GM12873 (cell line): ENCODE measurements around the gene EPHB2.

ENCODE experiments used
- TF ChIP-seq, protein P1 (sequence below): IDR thresholded peaks from 2 replicates; pipeline ENCODE4 v1.5.1; 2012; ENCODE audit warnings: low read depth, mild to moderate bottlenecking, moderate library complexity, low read length, control low read depth; ENCODE audit not compliant: insufficient read depth; ENCODE audit errors: missing control alignments

EPHB2 gene

DNA sequence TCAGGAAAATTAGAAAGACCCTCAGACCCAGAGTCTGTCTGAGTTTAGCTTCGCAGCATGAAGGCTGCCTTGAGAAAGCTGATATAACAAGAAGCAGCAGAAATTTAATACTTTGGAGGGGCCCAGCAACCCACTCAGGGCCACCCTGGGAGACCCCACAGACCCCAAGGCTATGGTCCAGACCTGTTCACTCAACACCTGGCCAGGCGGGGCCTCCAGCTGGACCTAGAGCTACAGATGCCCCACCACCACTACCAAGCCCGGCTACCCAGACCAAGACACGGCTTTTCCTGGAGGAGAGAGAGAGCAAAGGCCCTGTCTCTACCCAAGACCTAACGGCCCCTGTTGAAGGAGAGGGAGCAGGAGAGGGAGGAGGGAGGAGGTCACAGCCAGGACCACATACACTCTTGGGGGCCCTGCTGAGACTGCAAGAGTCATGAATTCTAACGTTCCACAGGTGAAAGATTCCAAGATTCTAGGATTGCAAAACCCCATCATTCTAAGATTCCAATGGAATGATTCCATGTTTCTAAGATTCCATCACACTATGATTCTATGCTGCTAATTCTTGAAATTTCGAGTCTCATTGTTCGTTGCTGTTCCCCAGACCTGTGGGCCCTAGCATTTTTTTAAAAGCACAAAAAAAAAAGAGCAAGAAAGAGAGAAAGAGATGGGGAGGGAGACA is 208.8 kb downstream of the EPHB2 start:
- TF ChIP-seq, protein P1, sequence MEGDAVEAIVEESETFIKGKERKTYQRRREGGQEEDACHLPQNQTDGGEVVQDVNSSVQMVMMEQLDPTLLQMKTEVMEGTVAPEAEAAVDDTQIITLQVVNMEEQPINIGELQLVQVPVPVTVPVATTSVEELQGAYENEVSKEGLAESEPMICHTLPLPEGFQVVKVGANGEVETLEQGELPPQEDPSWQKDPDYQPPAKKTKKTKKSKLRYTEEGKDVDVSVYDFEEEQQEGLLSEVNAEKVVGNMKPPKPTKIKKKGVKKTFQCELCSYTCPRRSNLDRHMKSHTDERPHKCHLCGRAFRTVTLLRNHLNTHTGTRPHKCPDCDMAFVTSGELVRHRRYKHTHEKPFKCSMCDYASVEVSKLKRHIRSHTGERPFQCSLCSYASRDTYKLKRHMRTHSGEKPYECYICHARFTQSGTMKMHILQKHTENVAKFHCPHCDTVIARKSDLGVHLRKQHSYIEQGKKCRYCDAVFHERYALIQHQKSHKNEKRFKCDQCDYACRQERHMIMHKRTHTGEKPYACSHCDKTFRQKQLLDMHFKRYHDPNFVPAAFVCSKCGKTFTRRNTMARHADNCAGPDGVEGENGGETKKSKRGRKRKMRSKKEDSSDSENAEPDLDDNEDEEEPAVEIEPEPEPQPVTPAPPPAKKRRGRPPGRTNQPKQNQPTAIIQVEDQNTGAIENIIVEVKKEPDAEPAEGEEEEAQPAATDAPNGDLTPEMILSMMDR: no peak

GRCh38 chr1:22920026-22920733 is 209.5 kb downstream of the EPHB2 start:
- TF ChIP-seq, protein P1: no peak

DNA sequence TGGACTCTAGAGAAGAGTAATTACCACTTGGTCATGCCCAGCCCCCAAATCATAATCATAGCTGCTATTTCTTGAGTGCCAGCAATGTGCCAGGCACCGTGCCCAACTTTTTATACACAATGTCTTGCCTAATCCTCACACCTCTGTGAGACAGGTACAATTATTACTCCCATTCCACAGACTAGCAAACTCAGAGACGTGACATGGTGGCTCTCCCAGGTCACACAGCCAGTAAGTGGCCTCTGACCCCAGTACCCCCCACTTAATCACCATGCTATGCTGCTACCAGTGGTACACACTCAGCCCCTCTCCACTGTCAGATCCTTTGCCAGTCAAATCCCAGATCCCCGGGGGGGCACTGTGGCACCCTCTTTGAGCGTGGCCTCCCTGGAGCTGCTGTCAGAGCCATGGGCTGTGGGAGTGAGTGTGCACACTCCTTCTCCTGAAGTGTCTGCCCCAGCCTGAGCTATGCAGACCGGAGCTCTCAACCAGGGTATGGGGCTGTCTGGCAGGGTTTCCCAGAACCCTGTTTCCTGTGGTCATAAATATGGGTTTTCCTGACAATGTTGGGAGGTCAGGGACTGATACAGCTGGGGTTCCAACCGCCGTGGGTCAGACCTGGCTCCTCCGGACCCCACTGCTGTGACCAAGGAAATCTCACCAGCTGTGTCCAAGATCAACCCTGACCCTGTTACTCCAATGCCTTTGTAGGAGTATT is 210.3 kb downstream of the EPHB2 start:
- TF ChIP-seq, protein P1: no peak

- TF ChIP-seq, protein P1: no peak
Measured at GRCh38 chr1:22921452-22922126, 210.9 kb downstream of the EPHB2 start.

DNA sequence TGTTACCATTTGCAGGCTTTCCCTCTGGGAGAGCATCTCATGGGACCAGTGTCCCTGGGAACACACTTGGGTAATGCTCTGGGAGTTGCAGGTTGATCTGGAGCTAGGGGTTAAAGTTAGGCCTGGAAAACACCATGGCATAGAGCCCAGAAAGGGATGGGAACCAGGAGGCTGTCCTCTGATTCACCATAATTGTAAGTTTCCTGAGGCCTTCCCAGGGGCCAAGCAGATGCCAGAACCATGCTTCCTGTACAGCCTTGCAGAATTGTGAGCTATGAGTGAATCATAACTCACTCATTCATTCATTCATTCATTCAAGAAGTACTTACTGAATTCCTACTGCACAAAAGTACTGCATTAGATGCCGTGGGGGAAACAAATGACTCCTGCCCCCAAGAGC is 212.0 kb downstream of the EPHB2 start:
- TF ChIP-seq, protein P1: no peak

DNA sequence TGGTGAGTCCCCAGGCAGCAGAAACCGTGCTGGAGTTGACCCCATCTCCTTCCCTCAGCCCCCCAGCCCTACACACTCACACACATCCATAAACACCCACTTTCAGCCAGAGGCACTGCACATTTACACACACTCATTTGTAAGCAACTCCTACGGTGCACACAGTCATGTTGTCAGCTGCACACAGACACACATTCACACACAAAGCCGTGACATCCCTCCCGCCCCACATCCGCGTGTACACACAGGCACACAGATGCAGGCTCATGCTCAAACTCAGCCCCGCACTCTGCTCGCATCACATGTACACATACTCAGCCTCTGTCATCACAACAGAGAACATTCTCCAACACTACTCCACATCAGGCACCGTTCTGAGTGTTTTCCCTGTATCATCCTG is 214.5 kb downstream of the EPHB2 start:
- TF ChIP-seq, protein P1: no peak
